MM.1S (cell line): ENCODE measurements around the gene FREM1.

Experiments used
- DNase-seq: peaks from one replicate; pipeline ENCODE4 v3.0.0-alpha.2; 2015
- H2AFZ ChIP-seq: fragments of 300-600 bp; sonication (generic); 2 replicates; pipeline ENCODE4 v1.6.0; 2016; ENCODE audit warnings: antibody characterized with exemption, low read length
- H3F3A ChIP-seq: fragments of 300-600 bp; sonication (generic); 2 replicates; pipeline ENCODE4 v1.6.1; 2016; ENCODE audit warnings: mild to moderate bottlenecking, antibody characterized with exemption, low read length, moderate library complexity, mixed read lengths; ENCODE audit not compliant: insufficient read depth
- H3K27ac ChIP-seq: fragments of 300-600 bp; sonication (generic); 2 replicates; pipeline ENCODE4 v1.5.1; 2016; ENCODE audit warnings: mild to moderate bottlenecking, low read length
- H3K27me3 ChIP-seq: fragments of 300-600 bp; sonication (generic); replicated peaks from 2 replicates; pipeline ENCODE4 v1.6.0; 2016; ENCODE audit warnings: low read length; ENCODE audit not compliant: insufficient read depth
- H3K36me3 ChIP-seq: fragments of 300-600 bp; sonication (generic); replicated peaks from 2 replicates; pipeline ENCODE4 v1.6.1; 2016; ENCODE audit warnings: mild to moderate bottlenecking, low read length, mixed read lengths; ENCODE audit not compliant: insufficient read depth
- H3K4me1 ChIP-seq: fragments of 300-600 bp; sonication (generic); 2 replicates; pipeline ENCODE4 v1.6.1; 2016; ENCODE audit warnings: low read length, mixed read lengths
- H3K4me2 ChIP-seq: fragments of 300-600 bp; sonication (generic); 2 replicates; pipeline ENCODE4 v1.6.0; 2016; ENCODE audit warnings: low read depth, low read length
- H3K4me3 ChIP-seq: fragments of 300-600 bp; sonication (generic); 2 replicates; pipeline ENCODE4 v1.5.1; 2016; ENCODE audit warnings: low read length, mixed read lengths
- H3K79me2 ChIP-seq: fragments of 300-600 bp; sonication (generic); 2 replicates; pipeline ENCODE4 v1.6.1; 2016; ENCODE audit warnings: mixed run types, low read length, mixed read lengths
- H3K9ac ChIP-seq: fragments of 300-600 bp; sonication (generic); 2 replicates; pipeline ENCODE4 v1.6.1; 2016; ENCODE audit warnings: low read length, mixed read lengths
- H3K9me2 ChIP-seq: fragments of 300-600 bp; sonication (generic); replicated peaks from 2 replicates; pipeline ENCODE4 v1.6.1; 2016; ENCODE audit warnings: mild to moderate bottlenecking, low read length, mixed read lengths; ENCODE audit not compliant: insufficient read depth
- H3K9me3 ChIP-seq: fragments of 300-600 bp; sonication (generic); replicated peaks from 2 replicates; pipeline ENCODE4 v1.6.1; 2016; ENCODE audit warnings: mild to moderate bottlenecking, low read length, mixed read lengths; ENCODE audit not compliant: insufficient read depth
- H4K20me1 ChIP-seq: fragments of 300-600 bp; sonication (generic); 2 replicates; pipeline ENCODE4 v1.6.1; 2016; ENCODE audit warnings: mild to moderate bottlenecking, low read length, moderate library complexity, mixed read lengths; ENCODE audit not compliant: insufficient read depth
- CTCF ChIP-seq: fragments of 300-600 bp; sonication (generic); IDR thresholded peaks from 2 replicates; pipeline ENCODE4 v1.5.1; 2016; ENCODE audit warnings: antibody characterized with exemption, low read length, mixed read lengths
- EZH2 ChIP-seq: fragments of 300-600 bp; sonication (generic); optimal IDR thresholded peaks from 2 replicates; pipeline ENCODE3; 2017; ENCODE audit warnings: low read depth, mild to moderate bottlenecking, antibody characterized with exemption, low read length, mixed read lengths
- EZH2phosphoT487 ChIP-seq: fragments of 300-600 bp; sonication (generic); IDR thresholded peaks from 2 replicates; pipeline ENCODE4 v1.6.1; 2018; ENCODE audit warnings: antibody characterized with exemption, low read length

The FREM1 gene

GRCh38 chr9:14710804-14711203 lies 199.4 kb downstream of the FREM1 start:
- no peak overlapping the region for H3K9ac ChIP-seq
- H3K4me1 ChIP-seq, result no peaks in the 10 kb centered on the region
- H3K27ac ChIP-seq, result no peak overlapping the region
- no peaks in the 10 kb centered on the region for H3K9me2 ChIP-seq
- H3F3A ChIP-seq, result no peaks in the 10 kb centered on the region
- H3K36me3 ChIP-seq, result no peaks in the 10 kb centered on the region
- no peak overlapping the region for H3K4me3 ChIP-seq
- no peaks in the 10 kb centered on the region for H4K20me1 ChIP-seq
- TF ChIP-seq CTCF, result no peak
- no peak for TF ChIP-seq EZH2phosphoT487
- no peak for TF ChIP-seq EZH2
- no peak for DNase-seq
- H2AFZ ChIP-seq, result no peak overlapping the region
- H3K79me2 ChIP-seq, result no peaks in the 10 kb centered on the region
- no peaks in the 10 kb centered on the region for H3K9me3 ChIP-seq
- H3K4me2 ChIP-seq, result no peak overlapping the region
- no peaks in the 10 kb centered on the region for H3K27me3 ChIP-seq

GRCh38 chr9:14706530-14707140 lies 203.6 kb downstream of the FREM1 start:
- Histone ChIP-seq H3K4me3 (no peak overlapping the region), H3K79me2 (no peaks in the 10 kb centered on the region), H3K9me3 (no peaks in the 10 kb centered on the region), H4K20me1 (no peaks in the 10 kb centered on the region), H3K27me3 (no peaks in the 10 kb centered on the region), H3K9ac (no peak overlapping the region), H3K36me3 (no peaks in the 10 kb centered on the region), H2AFZ (no peak overlapping the region), H3K9me2 (no peaks in the 10 kb centered on the region), H3K4me2 (no peak overlapping the region), H3K4me1 (no peaks in the 10 kb centered on the region), H3F3A (no peaks in the 10 kb centered on the region), H3K27ac (no peak overlapping the region)
- no peak for DNase-seq
- TF ChIP-seq CTCF (no peak), EZH2 (no peak), EZH2phosphoT487 (no peak)

- Histone ChIP-seq H3K9ac (no peak overlapping the region), H3K4me2 (no peak overlapping the region), H4K20me1 (no peaks in the 10 kb centered on the region), H3K9me3 (no peaks in the 10 kb centered on the region), H3K27ac (no peak overlapping the region), H3K9me2 (no peaks in the 10 kb centered on the region), H3K4me3 (no peak overlapping the region), H3F3A (no peaks in the 10 kb centered on the region), H3K4me1 (no peaks in the 10 kb centered on the region), H3K27me3 (no peaks in the 10 kb centered on the region), H3K36me3 (no peaks in the 10 kb centered on the region), H3K79me2 (no peaks in the 10 kb centered on the region), H2AFZ (no peak overlapping the region)
- TF ChIP-seq CTCF (no peak), EZH2phosphoT487 (no peak), EZH2 (no peak)
- no peak for DNase-seq
Measured at GRCh38 chr9:14705079-14705478, 205.1 kb downstream of the FREM1 start.
